ENCODE results near the gene E2F3.
A peak's percentile ranks its signal among the peaks of the same experiment; 100 is the strongest.

Gene E2F3

GRCh38 chr6:20533746-20534294 lies 132.1 kb downstream of the E2F3 start:
- DNase-seq (ENCODE audit: low spot score), result no peak

- peak; percentile 96 for DNase-seq (ENCODE audit: low spot score)
Observed at GRCh38 chr6:20534295-20535262, 132.9 kb downstream of the E2F3 start, which contains the start of gene CDKAL1. Gene CDKAL1, plus strand, starts transcription at chr6:20534457. Its CDS starts 11,894 bp downstream, at chr6:20546351.

- no peak for DNase-seq (ENCODE audit: low spot score)
Observed at GRCh38 chr6:20538131-20538662, 136.5 kb downstream of the E2F3 start.

- DNase-seq (ENCODE audit: low spot score), result no peak
Observed at GRCh38 chr6:20538907-20539306, 137.2 kb downstream of the E2F3 start.

- no peak for DNase-seq (ENCODE audit: low spot score)
Observed at GRCh38 chr6:20539387-20539786, 137.7 kb downstream of the E2F3 start.

GRCh38 chr6:20540683-20541082 lies 139.0 kb downstream of the E2F3 start:
- DNase-seq (ENCODE audit: low spot score), result no peak

GRCh38 chr6:20541382-20541781 lies 139.7 kb downstream of the E2F3 start:
- DNase-seq (ENCODE audit: low spot score), result no peak

- DNase-seq (ENCODE audit: low spot score), result no peak
Observed at GRCh38 chr6:20542927-20543602, 141.4 kb downstream of the E2F3 start.
